ENCODE measurements around the gene MGAM2. TPM values are rescaled to one million over a fixed set of nuclear protein-coding genes. Genes with fewer than 3 reads are reported as not detected.

MGAM2 gene
- total RNA-seq, 1 donor from 2014 or later, result not detected

DNA sequence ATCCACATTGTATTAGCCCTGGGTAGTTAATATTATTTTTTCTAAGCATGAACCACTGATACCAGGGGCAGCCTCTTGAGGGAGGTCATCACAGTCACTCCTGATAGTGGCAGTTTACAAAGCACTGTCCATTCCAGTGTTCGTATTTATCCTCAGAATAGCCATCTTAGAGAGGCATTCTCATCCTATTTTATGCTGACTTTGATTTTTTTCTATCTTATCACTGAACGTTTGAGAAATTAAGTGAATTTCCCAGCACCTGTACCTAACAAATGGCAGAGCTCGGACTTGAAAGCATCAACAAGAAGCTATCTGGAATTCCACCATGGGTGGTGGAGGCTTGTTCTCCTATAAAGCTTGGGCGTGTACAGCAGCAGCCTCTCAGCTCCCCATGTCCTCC, 26.1 kb upstream of the MGAM2 start:
- Histone ChIP-seq H3K4me3 (no peak overlapping the region), H3K36me3 (no peaks in the 10 kb centered on the region), H3K27ac (replicated peaks) (no peak overlapping the region), H3K4me1 (no peaks in the 10 kb centered on the region), H3K27me3 (ENCODE audit: low read depth) (no peaks in the 10 kb centered on the region), H3K9me3 (replicated peaks) (no peaks in the 10 kb centered on the region)
- TF ChIP-seq, protein P1, sequence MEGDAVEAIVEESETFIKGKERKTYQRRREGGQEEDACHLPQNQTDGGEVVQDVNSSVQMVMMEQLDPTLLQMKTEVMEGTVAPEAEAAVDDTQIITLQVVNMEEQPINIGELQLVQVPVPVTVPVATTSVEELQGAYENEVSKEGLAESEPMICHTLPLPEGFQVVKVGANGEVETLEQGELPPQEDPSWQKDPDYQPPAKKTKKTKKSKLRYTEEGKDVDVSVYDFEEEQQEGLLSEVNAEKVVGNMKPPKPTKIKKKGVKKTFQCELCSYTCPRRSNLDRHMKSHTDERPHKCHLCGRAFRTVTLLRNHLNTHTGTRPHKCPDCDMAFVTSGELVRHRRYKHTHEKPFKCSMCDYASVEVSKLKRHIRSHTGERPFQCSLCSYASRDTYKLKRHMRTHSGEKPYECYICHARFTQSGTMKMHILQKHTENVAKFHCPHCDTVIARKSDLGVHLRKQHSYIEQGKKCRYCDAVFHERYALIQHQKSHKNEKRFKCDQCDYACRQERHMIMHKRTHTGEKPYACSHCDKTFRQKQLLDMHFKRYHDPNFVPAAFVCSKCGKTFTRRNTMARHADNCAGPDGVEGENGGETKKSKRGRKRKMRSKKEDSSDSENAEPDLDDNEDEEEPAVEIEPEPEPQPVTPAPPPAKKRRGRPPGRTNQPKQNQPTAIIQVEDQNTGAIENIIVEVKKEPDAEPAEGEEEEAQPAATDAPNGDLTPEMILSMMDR (IDR thresholded peaks at IDR 0.05; ENCODE audit: borderline replicate concordance), result no peak
- no peak for DNase-seq
- intact Hi-C loops (cut with micrococcal nuclease), result no loop called here

DNA sequence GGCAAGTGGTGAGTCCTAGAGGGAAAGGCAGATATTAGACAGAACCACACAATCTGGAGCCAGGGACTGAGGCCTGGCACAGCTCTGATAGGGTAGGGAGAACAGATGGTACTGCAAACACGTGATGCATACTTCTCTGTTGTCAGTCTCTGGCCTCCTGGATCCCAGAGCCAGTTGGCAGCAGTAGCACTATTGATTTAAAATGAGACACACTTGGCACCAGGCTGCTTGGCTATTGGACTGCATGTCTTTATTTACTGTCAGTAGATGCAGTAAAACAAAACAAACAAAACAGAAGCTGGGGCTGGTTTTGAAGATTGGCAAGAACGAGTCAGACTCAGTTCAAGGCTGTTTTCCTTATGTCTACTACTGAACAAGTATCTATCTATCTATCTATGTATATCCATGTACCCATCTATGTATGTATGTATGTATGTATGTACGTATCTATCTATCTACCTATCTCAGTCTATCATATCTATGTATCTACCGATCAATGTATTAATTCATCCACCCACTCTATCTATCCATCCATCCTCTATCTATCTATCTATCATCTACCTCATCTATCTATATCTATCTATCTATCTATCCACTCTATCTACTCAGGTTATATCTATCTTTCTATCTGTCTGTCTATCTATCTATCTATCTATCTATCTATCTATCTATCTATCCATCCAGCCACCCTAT, 23.4 kb upstream of the MGAM2 start:
- H3K4me3 ChIP-seq, result no peak overlapping the region
- no peaks in the 10 kb centered on the region for H3K9me3 ChIP-seq (replicated peaks)
- intact Hi-C loops (cut with micrococcal nuclease), result no loop called here

DNA sequence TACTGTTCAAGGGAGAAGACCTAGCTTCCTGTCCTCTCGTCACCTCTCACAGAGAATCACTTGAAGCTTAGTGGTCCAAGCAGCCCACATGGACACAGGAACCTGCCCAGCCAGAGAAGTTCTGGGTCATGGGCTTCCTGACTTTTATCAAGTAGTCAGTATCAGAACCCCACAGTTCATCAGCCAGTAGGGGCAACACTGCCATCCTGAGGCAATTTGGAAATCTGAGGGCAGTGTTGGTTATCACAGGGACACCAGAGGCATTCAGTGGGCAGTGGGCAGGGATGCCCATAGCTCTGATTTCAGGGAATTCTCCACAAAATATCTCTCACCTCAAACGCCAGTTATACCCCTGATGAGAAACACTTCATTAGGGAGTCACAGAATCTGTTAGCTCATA, 22.5 kb upstream of the MGAM2 start:
- TF ChIP-seq, protein P1 (IDR thresholded peaks at IDR 0.05; ENCODE audit: borderline replicate concordance), result no peak
- Histone ChIP-seq H3K9me3 (replicated peaks) (no peaks in the 10 kb centered on the region), H3K27ac (replicated peaks) (no peak overlapping the region), H3K36me3 (no peaks in the 10 kb centered on the region), H3K27me3 (ENCODE audit: low read depth) (no peaks in the 10 kb centered on the region), H3K4me1 (no peaks in the 10 kb centered on the region), H3K4me3 (no peak overlapping the region)
- DNase-seq, result no peak
- intact Hi-C loops (cut with micrococcal nuclease), result no loop called here

More for the DNA sequence above, 23.4 kb upstream of the MGAM2 start:
- TF ChIP-seq, protein P1 (IDR thresholded peaks at IDR 0.05; ENCODE audit: borderline replicate concordance), result no peak
- Histone ChIP-seq H3K36me3 (no peaks in the 10 kb centered on the region), H3K27me3 (ENCODE audit: low read depth) (no peaks in the 10 kb centered on the region), H3K27ac (replicated peaks) (no peak overlapping the region), H3K4me1 (no peaks in the 10 kb centered on the region)
- no peak for DNase-seq

DNA sequence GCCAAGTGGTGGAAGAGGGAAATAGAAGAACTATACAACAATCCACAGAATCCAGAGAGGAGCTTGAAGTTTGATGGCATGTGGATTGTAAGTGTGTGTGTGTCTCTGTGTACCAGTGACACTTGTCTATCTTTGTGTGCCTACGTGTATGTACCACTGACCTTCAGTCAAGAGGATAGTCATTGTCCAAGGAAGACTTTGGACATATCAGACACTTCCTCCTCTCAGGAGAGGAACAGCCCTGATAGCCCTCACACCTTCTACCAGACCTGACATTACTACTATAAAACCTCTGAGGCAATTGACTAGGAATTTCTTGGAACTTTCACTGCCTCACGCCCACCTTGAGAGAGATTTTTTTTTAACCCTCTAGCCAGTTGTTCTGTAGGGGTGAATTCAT, 19.6 kb upstream of the MGAM2 start:
- DNase-seq, result no peak
- no peak overlapping the region for H3K27ac ChIP-seq (replicated peaks)
- intact Hi-C loops (cut with micrococcal nuclease), result no loop called here
- TF ChIP-seq, protein P1 (IDR thresholded peaks at IDR 0.05; ENCODE audit: borderline replicate concordance), result no peak
- no peaks in the 10 kb centered on the region for H3K9me3 ChIP-seq (replicated peaks)
- no peaks in the 10 kb centered on the region for H3K27me3 ChIP-seq (ENCODE audit: low read depth)
- H3K4me3 ChIP-seq, result no peak overlapping the region
- H3K36me3 ChIP-seq, result no peaks in the 10 kb centered on the region
- no peaks in the 10 kb centered on the region for H3K4me1 ChIP-seq

DNA sequence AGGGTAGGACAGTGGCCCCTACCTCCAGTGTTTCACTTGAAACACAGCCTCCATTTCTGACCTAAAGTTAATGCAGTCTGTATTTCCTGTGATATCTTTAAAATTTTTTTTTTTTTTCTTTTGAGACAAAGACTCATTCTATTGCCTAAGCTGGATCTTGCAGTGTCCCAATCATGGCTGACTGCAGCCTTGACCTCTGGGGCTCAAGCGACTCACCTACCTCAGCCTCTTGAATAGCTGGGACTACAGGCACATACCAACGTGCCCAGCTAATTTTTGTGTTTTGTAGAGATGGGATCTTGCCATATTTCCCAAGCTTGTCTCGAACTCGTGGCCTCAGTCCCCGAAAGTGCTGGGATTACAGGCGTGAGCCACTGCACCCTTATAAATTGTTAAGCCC, 16.7 kb upstream of the MGAM2 start:
- intact Hi-C loops (cut with micrococcal nuclease), result loop anchor here (2.0 kb wide), 1 partner anchor 30 kb away; no protein-coding TSS in a partner anchor
- TF ChIP-seq, protein P1 (IDR thresholded peaks at IDR 0.05; ENCODE audit: borderline replicate concordance), result no peak
- no peak overlapping the region for H3K4me3 ChIP-seq

More for the DNA sequence above, 16.7 kb upstream of the MGAM2 start:
- Histone ChIP-seq H3K27ac (replicated peaks) (no peak overlapping the region), H3K4me1 (no peaks in the 10 kb centered on the region), H3K9me3 (replicated peaks) (no peaks in the 10 kb centered on the region), H3K36me3 (no peaks in the 10 kb centered on the region), H3K27me3 (ENCODE audit: low read depth) (no peaks in the 10 kb centered on the region)
- DNase-seq, result no peak

Measured in left ventricle myocardium inferior (tissue), 1 donor.